ENCODE results near the gene JARID2.

- TF ChIP-seq CTCF (IDR thresholded peaks at IDR 0.05) (no peak), POLR2A (IDR thresholded peaks at IDR 0.05) (no peak)
Measured at GRCh38 chr6:15518878-15519277, 273.0 kb downstream of the JARID2 start.
